Measurements from ENCODE around the gene CARD18. TPM values are rescaled to one million over a fixed set of nuclear protein-coding genes. Genes with fewer than 3 reads are reported as not detected.

Gene CARD18
- total and polyA plus RNA-seq, 4 donors: not detected

DNA sequence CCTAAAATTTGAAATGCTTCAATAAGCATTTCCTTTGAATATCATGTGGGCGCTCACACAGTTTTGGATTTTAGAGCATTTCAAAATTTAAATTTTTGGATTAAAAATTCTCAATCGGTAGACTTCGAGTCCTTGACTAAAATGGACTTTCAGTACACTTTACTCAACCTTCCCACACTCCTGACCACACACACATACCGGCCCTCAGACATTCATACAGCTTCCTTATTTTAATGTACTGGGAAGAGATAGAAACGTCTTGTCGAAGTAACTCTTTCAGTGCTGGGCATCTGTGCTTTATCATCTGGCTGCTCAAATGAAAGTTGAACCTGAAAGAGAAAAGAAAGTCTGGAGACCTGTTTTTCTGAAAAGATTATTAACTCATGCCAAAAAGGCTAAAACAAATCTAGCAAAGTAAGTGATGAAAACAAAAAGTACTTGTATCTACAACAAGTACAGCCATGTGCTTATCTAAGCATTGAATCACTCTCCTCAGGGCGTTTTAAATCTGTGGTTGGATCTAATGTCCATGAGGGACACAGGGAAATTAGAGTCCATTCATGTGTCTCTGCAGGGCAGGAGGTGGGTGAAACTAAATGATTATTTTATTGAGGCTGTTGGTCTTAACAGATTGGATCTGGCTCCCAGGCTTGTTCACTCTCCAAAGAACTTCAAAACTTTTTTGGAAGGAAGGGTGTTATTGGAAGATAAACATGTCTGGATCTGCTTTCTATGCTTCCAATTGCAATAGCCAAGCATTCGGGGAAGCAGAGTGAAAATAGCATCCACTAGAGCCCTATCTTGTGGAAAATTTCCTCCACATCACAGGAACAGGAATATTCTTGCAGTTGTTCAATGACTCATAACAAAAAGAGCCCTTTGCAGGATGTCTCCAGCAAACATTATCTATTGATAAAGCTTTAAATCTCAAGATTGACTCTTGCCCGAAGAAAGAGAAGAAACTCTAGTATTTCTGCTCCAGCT is 47.0 kb downstream of the CARD18 start:
- 59% methylated on average over 9 of the region's 9 CpGs for WGBS
- H3K4me1 ChIP-seq (ENCODE audit: control insufficient read depth in 4 of 4, insufficient read depth in 4 of 4, low read length in 3 of 4): no peaks in the 10 kb centered on the region
- H3K27ac ChIP-seq (ENCODE audit: low read depth in 1 of 2, low read length in 2 of 2): no peak overlapping the region
- no peak overlapping the region for H3K9ac ChIP-seq (ENCODE audit: low read depth in 1 of 2, low read length in 2 of 2)
- H3K36me3 ChIP-seq (ENCODE audit: control insufficient read depth in 4 of 4, insufficient read depth in 3 of 4, low read depth in 1 of 4, low read length in 3 of 4): no peaks in the 10 kb centered on the region
- no peaks in the 10 kb centered on the region for H3K9me3 ChIP-seq (ENCODE audit: control insufficient read depth in 4 of 4, low read length in 3 of 4)
- no peak overlapping the region for H3K4me3 ChIP-seq (ENCODE audit: low read depth in 1 of 3, low read length in 3 of 3)
- TF ChIP-seq, protein P1, sequence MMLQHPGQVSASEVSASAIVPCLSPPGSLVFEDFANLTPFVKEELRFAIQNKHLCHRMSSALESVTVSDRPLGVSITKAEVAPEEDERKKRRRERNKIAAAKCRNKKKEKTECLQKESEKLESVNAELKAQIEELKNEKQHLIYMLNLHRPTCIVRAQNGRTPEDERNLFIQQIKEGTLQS (IDR thresholded peaks at IDR 0.05): no peak
- no peak for TF ChIP-seq HNF4A (conservative IDR thresholded peaks at IDR 0.05)
- no peak for TF ChIP-seq GABPA (IDR thresholded peaks at IDR 0.05 in 1 of 2, conservative IDR thresholded peaks at IDR 0.05 in 1 of 2)
- TF ChIP-seq HNF4G (IDR thresholded peaks at IDR 0.05): no peak
- no peak for TF ChIP-seq YY1 (IDR thresholded peaks at IDR 0.05)
- no peak for TF ChIP-seq FOXA1 (IDR thresholded peaks at IDR 0.05)
- TF ChIP-seq EGR1 (IDR thresholded peaks at IDR 0.05; ENCODE audit: low read depth in 2 of 2): no peak
- no peak for TF ChIP-seq NR2F2 (IDR thresholded peaks at IDR 0.05)
- TF ChIP-seq TAF1 (conservative IDR thresholded peaks at IDR 0.05): no peak
- no peak for TF ChIP-seq SP1 (IDR thresholded peaks at IDR 0.05)
- TF ChIP-seq JUND (IDR thresholded peaks at IDR 0.05): no peak
- no peak for TF ChIP-seq CTCF (IDR thresholded peaks at IDR 0.05; ENCODE audit: low read depth, low read length, missing input control)
- no peaks in the 10 kb centered on the region for H3K27me3 ChIP-seq (ENCODE audit: control insufficient read depth in 4 of 4, insufficient read depth in 4 of 4, low read length in 3 of 4)
- DNase-seq (ENCODE audit: low spot score): no peak

Other genes starting within 250 kb of the CARD18 start
- under 1 TPM in 1 of 2 donors, not detected in 1; 0.17 TPM for gene CASP12, start 241.3 kb downstream of the CARD18 start, total RNA-seq
- gene CASP12, start 241.3 kb downstream of the CARD18 start, polyA plus RNA-seq: not detected
- 10 to 100 TPM; 16.3 to 39.0 TPM for gene CASP4, start 171.2 kb downstream of the CARD18 start, total RNA-seq
- 10 to 100 TPM; 15.5 to 29.0 TPM for gene CASP4, start 171.2 kb downstream of the CARD18 start, polyA plus RNA-seq
- gene CASP5, start 116.6 kb downstream of the CARD18 start, total RNA-seq: under 1 TPM; 0.50 to 0.75 TPM
- gene CASP5, start 116.6 kb downstream of the CARD18 start, polyA plus RNA-seq: under 1 TPM; 0.10 to 0.18 TPM
- 10 to 100 TPM in 1 of 2 donors, 1 to 10 TPM in 1; 8.5 to 15.2 TPM for gene CASP1, start 104.6 kb downstream of the CARD18 start, total RNA-seq
- 1 to 10 TPM; 6.9 to 8.7 TPM for gene CASP1, start 104.6 kb downstream of the CARD18 start, polyA plus RNA-seq
- 10 to 100 TPM in 1 of 2 donors, 1 to 10 TPM in 1; 5.1 to 10.0 TPM for gene CARD16, start 94.4 kb downstream of the CARD18 start, total RNA-seq
- 1 to 10 TPM; 7.6 to 9.7 TPM for gene CARD16, start 94.4 kb downstream of the CARD18 start, polyA plus RNA-seq